GM21619 (cell line): ENCODE measurements around the gene NCAPD2.

Experiments used
- ATAC-seq: cut with Tn5 transposase; IDR thresholded peaks from one replicate; pipeline ENCODE4 v1.9.1; 2021; ENCODE audit not compliant: unreplicated experiment

NCAPD2 gene

GRCh38 chr12:6569786-6570185 is 75.9 kb downstream of the NCAPD2 start:
- ATAC-seq: no peak

- no peak for ATAC-seq
Measured at GRCh38 chr12:6570264-6570887, 76.5 kb downstream of the NCAPD2 start.

- no peak for ATAC-seq
Measured at GRCh38 chr12:6573001-6573400, 79.1 kb downstream of the NCAPD2 start.

GRCh38 chr12:6574576-6575295 is 80.8 kb downstream of the NCAPD2 start:
- ATAC-seq: no peak

- ATAC-seq: no peak
Measured at GRCh38 chr12:6575648-6576047, 81.7 kb downstream of the NCAPD2 start.
